ENCODE measurements around the gene SDK1.

The SDK1 gene

GRCh38 chr7:4244635-4245034 lies 943.6 kb downstream of the SDK1 start:
- TF ChIP-seq, protein P1, sequence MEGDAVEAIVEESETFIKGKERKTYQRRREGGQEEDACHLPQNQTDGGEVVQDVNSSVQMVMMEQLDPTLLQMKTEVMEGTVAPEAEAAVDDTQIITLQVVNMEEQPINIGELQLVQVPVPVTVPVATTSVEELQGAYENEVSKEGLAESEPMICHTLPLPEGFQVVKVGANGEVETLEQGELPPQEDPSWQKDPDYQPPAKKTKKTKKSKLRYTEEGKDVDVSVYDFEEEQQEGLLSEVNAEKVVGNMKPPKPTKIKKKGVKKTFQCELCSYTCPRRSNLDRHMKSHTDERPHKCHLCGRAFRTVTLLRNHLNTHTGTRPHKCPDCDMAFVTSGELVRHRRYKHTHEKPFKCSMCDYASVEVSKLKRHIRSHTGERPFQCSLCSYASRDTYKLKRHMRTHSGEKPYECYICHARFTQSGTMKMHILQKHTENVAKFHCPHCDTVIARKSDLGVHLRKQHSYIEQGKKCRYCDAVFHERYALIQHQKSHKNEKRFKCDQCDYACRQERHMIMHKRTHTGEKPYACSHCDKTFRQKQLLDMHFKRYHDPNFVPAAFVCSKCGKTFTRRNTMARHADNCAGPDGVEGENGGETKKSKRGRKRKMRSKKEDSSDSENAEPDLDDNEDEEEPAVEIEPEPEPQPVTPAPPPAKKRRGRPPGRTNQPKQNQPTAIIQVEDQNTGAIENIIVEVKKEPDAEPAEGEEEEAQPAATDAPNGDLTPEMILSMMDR (IDR thresholded peaks at IDR 0.05; ENCODE audit: control insufficient read depth, extremely low read depth, insufficient read depth): no peak
- no peak overlapping the region for H3K4me3 ChIP-seq (ENCODE audit: low read depth, low read length)
- no peak for DNase-seq (ENCODE audit: low read depth)

GRCh38 chr7:4245135-4245865 lies 944.2 kb downstream of the SDK1 start:
- DNase-seq (ENCODE audit: low read depth): no peak
- no peak overlapping the region for H3K4me3 ChIP-seq (ENCODE audit: low read depth, low read length)
- TF ChIP-seq, protein P1 (IDR thresholded peaks at IDR 0.05; ENCODE audit: control insufficient read depth, extremely low read depth, insufficient read depth): no peak

- TF ChIP-seq, protein P1 (IDR thresholded peaks at IDR 0.05; ENCODE audit: control insufficient read depth, extremely low read depth, insufficient read depth): no peak
- H3K4me3 ChIP-seq (ENCODE audit: low read depth, low read length): no peak overlapping the region
- DNase-seq (ENCODE audit: low read depth): no peak
Measured at GRCh38 chr7:4245866-4246470, 944.9 kb downstream of the SDK1 start.

DNA sequence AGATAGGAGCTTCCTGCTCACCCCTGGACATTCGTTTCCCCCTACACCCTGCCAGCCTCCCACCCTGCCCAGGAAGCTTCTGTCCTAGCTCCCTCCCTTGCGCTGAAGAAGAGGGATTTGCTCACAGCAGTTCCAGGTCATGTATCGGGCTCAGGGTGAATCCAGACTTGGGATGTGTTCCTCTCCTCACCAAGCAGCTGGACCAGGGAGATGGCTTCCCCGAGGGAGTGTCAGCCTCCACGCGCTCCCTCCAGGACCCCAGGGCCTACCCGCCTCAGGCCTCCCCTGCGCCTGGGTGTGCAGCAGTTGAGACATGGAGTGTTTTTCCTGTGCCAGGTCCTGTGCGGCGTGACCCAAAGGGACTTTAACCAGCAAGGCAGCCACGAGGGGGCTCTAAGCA lies 945.5 kb downstream of the SDK1 start:
- no peak for DNase-seq (ENCODE audit: low read depth)
- no peak overlapping the region for H3K4me3 ChIP-seq (ENCODE audit: low read depth, low read length)
- TF ChIP-seq, protein P1 (IDR thresholded peaks at IDR 0.05; ENCODE audit: control insufficient read depth, extremely low read depth, insufficient read depth): no peak

DNA sequence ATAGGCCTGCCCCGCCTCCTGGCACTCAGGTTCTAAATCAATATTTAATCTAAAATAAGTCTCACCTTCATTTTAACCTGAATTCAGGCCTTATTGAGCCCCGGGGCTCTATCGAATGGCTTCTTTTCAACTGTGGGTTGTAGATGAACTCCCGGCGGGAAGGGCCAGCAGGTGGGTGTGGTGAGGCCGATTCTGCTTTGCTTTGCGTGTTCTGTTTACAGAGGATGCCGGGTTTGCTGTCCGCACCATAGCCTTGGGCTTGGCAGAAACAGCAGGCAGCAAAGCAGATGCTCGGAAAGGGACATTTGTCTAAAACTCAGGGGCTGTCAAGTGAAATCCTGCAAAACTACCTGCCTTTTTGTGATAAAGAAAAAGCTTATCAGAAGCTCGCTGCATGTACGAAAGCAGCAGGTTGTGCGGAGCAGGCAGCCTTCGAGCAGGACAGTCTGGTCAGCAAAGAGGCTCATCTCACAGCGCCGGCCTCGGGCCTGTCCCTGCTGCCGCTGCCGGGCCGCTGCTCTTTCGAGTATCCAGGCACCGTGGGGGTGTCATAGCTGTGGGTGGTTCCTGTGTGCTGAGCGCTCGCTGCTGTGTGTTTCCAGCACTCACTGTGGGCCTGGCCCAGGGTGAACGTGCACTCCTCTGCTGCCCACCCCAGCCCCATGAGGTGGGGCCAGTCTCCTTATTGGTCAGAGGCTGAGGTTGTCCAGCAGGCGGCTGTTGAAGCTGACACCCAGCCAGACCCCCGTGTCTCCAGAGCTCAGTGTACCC lies 946.2 kb downstream of the SDK1 start:
- no peak overlapping the region for H3K4me3 ChIP-seq (ENCODE audit: low read depth, low read length)
- DNase-seq (ENCODE audit: low read depth): no peak
- TF ChIP-seq, protein P1 (IDR thresholded peaks at IDR 0.05; ENCODE audit: control insufficient read depth, extremely low read depth, insufficient read depth): no peak

DNA sequence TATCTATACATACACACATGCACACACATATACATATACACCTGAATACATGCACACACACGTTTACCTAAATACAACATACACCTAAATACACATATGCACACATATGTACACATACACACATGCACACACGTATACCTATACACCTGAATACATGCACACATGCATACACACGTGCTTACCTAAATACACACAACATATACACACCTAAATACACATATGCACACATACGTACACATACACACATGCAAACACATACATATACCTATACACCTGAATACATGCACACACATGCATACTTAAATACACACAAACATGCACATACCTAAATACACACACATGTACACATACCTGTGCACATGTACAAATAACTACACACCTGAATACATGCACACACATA lies 947.2 kb downstream of the SDK1 start:
- TF ChIP-seq, protein P1 (IDR thresholded peaks at IDR 0.05; ENCODE audit: control insufficient read depth, extremely low read depth, insufficient read depth): no peak
- no peak overlapping the region for H3K4me3 ChIP-seq (ENCODE audit: low read depth, low read length)
- no peak for DNase-seq (ENCODE audit: low read depth)
